Measurements from ENCODE around the gene DNAI2. TPM values are rescaled to one million over a fixed set of nuclear protein-coding genes. Genes with fewer than 3 reads are reported as not detected.
"Not testable (repeated sequence)": the region's sequence is repeated elsewhere in the genome, so short reads cannot be mapped to it uniquely, and the experiment has no call there.

DNAI2 gene
- total RNA-seq, 1 donor from 2014 or later: not detected

DNA sequence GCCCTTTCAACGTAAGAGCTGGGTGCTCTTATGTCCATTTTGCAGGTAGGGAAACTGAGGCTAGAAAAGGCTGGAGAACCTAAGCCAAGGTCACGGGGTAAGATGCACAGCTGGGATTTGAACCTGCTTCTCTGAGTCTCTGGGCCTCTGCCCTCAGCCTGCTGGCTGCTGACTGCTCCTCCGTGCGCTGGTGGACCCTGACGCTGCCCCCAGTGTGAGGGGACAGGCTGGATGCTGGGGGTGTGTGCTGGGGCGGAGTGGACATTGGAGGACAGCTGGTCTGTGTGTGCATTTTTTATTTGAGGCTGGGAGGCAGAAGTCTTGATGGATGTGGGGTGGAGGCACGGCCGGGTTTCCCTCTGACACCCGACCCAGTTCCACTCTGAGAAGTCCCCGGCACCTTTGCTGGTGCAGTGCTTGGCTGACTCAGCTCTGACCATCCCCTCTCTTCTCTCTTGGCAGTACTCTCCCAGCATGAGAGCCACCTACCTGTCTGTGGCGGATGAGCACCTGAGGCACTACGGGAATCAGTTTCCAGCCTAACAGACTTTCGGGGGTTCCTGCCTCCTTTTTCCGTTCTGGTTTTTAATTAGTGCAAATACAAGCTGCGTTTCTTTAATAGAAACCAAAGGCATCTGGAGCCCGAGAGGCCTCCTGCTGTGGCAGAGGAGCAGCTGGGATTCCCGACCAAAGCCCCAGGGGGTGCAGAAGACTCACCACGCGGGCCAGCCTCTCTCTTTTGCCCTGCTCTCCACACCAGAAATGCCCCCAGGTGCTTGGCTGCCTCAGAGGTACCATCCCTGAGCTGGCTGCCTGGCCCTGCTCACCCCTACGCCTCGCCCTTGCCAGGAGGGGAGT lies 14.1 kb upstream of the DNAI2 start:
- H3K27ac Mint-ChIP-seq: no peak overlapping the region
- intact Hi-C loops (cut with micrococcal nuclease): no loop called here
- CTCF ChIA-PET: interaction anchor here (1.0 kb wide), 1 partner anchor 17 kb away, joined by 3 read pairs; no protein-coding TSS in a partner anchor
- DNase-seq (no peak), ATAC-seq (ENCODE audit: low read depth) (no peak)
- no peaks in the 10 kb centered on the region for H3K9me3 Mint-ChIP-seq
- H3K4me3 Mint-ChIP-seq: no peak overlapping the region
- TF ChIP-seq, protein P1, sequence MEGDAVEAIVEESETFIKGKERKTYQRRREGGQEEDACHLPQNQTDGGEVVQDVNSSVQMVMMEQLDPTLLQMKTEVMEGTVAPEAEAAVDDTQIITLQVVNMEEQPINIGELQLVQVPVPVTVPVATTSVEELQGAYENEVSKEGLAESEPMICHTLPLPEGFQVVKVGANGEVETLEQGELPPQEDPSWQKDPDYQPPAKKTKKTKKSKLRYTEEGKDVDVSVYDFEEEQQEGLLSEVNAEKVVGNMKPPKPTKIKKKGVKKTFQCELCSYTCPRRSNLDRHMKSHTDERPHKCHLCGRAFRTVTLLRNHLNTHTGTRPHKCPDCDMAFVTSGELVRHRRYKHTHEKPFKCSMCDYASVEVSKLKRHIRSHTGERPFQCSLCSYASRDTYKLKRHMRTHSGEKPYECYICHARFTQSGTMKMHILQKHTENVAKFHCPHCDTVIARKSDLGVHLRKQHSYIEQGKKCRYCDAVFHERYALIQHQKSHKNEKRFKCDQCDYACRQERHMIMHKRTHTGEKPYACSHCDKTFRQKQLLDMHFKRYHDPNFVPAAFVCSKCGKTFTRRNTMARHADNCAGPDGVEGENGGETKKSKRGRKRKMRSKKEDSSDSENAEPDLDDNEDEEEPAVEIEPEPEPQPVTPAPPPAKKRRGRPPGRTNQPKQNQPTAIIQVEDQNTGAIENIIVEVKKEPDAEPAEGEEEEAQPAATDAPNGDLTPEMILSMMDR (IDR thresholded peaks at IDR 0.05): no peak
- POLR2A ChIA-PET: no interaction called here
- H3K4me1 Mint-ChIP-seq: no peaks in the 10 kb centered on the region
- H3K27me3 Mint-ChIP-seq: no peaks in the 10 kb centered on the region
- H3K36me3 Mint-ChIP-seq (ENCODE audit: low read depth): no peaks in the 10 kb centered on the region

DNA sequence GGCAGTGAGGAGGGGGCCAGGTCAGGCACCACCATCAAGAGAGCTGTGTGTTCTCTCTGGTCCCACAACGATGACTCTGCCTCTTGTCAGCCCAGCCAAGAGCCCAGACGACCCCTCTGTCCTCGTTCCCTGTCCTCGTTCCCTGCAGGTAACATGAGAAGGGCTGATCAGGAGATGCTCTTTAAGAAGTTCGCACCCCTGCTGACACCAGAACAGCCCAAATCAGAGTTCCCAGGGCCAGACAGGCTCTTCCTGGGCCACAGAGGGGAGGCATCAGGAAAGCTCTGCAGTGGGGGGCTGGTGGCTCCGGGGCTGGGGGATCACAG lies 13.5 kb upstream of the DNAI2 start:
- TF ChIP-seq, protein P1 (IDR thresholded peaks at IDR 0.05): no peak
- H3K27me3 Mint-ChIP-seq: no peaks in the 10 kb centered on the region
- ChIA-PET POLR2A (no interaction called here), CTCF (no interaction called here)
- no peak for DNase-seq
- H3K4me3 Mint-ChIP-seq: no peak overlapping the region
- intact Hi-C loops (cut with micrococcal nuclease): no loop called here
- H3K9me3 Mint-ChIP-seq: no peaks in the 10 kb centered on the region
- no peaks in the 10 kb centered on the region for H3K36me3 Mint-ChIP-seq (ENCODE audit: low read depth)
- H3K4me1 Mint-ChIP-seq: no peaks in the 10 kb centered on the region
- no peak overlapping the region for H3K27ac Mint-ChIP-seq
- no peak for ATAC-seq (ENCODE audit: low read depth)

DNA sequence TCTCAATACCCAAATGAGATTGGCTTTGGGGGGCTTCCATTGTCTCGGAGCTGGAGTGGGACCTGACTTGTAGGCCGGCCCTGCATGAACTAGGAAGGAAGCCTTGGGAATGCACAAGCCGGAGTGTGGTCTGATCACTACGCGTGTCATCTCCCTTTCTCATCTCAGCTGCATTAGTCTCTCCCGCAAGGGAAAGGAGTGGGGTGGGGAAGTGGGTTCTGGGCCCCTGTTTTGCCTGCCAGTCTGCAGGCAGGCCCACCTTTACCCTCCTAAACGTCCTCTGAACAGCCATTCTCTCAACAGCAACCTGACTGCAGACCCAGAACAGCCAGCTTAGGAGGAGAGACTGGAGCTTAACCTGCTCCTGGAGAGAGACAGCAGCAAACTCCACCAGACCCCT lies 11.4 kb upstream of the DNAI2 start:
- Mint-ChIP-seq H3K9me3 (peaks cover 3% of the 10 kb centered on the region), H3K36me3 (ENCODE audit: low read depth) (no peaks in the 10 kb centered on the region), H3K27ac (no peak overlapping the region), H3K4me3 (no peak overlapping the region), H3K4me1 (no peaks in the 10 kb centered on the region), H3K27me3 (peaks cover 6% of the 10 kb centered on the region)
- no peak for DNase-seq
- ChIA-PET CTCF (no interaction called here), POLR2A (no interaction called here)
- intact Hi-C loops (cut with micrococcal nuclease): no loop called here
- ATAC-seq (ENCODE audit: low read depth): no peak
- TF ChIP-seq, protein P1 (IDR thresholded peaks at IDR 0.05): no peak

DNA sequence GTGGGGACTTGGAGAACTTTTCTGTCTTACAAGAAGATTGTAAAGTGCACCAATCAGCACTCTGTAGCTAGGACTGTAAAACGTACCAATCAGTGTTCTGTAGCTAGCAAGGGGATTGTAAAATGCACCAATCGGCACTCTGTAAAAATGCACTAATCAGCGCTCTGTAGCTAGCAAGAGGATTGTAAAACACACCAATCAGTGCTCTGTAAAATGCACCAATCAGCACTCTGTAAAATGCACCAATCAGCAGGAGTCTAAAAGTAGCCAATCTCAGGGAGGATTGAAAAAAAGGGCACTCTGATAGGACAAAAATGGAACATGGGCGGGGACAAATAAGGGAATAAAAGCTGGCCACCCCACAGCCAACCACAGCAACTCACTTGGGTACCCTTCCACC lies 7.0 kb upstream of the DNAI2 start:
- H3K4me1 Mint-ChIP-seq; H3K9me3 Mint-ChIP-seq; intact Hi-C loops (cut with micrococcal nuclease): not testable (repeated sequence)

DNA sequence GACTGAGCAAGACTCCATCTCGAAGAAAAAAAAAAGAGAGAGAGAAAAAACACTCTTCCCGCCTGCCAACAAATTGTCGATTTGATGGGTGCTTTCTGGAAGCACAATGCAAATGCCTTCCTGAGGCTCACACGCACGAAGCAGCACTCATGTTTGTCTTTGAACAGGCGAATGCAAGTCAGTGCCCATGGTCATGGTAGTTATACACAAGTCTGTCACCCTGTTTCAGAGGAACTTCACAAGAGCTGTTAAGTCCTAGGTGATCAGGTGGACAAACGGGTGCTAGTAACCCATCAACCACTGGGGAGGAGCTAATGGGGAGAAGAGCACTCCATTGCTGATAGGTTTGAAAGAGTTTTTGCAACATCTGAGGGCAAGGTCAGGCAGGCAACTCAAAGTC lies 6.5 kb upstream of the DNAI2 start:
- Mint-ChIP-seq H3K27me3 (peaks cover 21% of the 10 kb centered on the region), H3K4me1 (no peaks in the 10 kb centered on the region), H3K4me3 (no peak overlapping the region), H3K9me3 (peaks cover 3% of the 10 kb centered on the region), H3K36me3 (ENCODE audit: low read depth) (no peaks in the 10 kb centered on the region), H3K27ac (no peak overlapping the region)
- DNase-seq: no peak
- ChIA-PET CTCF (no interaction called here), POLR2A (no interaction called here)
- TF ChIP-seq, protein P1 (IDR thresholded peaks at IDR 0.05): no peak
- no peak for ATAC-seq (ENCODE audit: low read depth)
- intact Hi-C loops (cut with micrococcal nuclease): no loop called here

More for the DNA sequence above, 7.0 kb upstream of the DNAI2 start:
- CTCF ChIA-PET; H3K27ac Mint-ChIP-seq; ATAC-seq (ENCODE audit: low read depth); POLR2A ChIA-PET; DNase-seq; H3K4me3 Mint-ChIP-seq; H3K36me3 Mint-ChIP-seq (ENCODE audit: low read depth): not testable (repeated sequence)
- peaks cover 21% of the 10 kb centered on the region for H3K27me3 Mint-ChIP-seq
